Thyroid gland (tissue), 4 donors: ENCODE results near the gene TBC1D22A.

ENCODE experiments used
- POLR2A ChIP-seq, 2 donors: fragments of 450-650 bp; IDR thresholded peaks; one replicate each; pipeline ENCODE4 v1.6.1; 2017; ENCODE audit warnings: antibody characterized with exemption in 2 of 2, mild to moderate bottlenecking in 2 of 2, moderate library complexity in 1 of 2
- TF ChIP-seq, protein P1 (sequence below), 6 experiments: fragments of 200-600 bp in 3 of 6; fragments of 450-650 bp in 3 of 6; sonication (generic) in 3 of 6; IDR thresholded peaks; one replicate each; pipeline ENCODE4 v1.5.1; 2016 to 2019; ENCODE audit warnings: antibody characterized with exemption in 6 of 6, mild to moderate bottlenecking in 2 of 6, inconsistent platforms in 1 of 6, moderate library complexity in 1 of 6

DNA sequence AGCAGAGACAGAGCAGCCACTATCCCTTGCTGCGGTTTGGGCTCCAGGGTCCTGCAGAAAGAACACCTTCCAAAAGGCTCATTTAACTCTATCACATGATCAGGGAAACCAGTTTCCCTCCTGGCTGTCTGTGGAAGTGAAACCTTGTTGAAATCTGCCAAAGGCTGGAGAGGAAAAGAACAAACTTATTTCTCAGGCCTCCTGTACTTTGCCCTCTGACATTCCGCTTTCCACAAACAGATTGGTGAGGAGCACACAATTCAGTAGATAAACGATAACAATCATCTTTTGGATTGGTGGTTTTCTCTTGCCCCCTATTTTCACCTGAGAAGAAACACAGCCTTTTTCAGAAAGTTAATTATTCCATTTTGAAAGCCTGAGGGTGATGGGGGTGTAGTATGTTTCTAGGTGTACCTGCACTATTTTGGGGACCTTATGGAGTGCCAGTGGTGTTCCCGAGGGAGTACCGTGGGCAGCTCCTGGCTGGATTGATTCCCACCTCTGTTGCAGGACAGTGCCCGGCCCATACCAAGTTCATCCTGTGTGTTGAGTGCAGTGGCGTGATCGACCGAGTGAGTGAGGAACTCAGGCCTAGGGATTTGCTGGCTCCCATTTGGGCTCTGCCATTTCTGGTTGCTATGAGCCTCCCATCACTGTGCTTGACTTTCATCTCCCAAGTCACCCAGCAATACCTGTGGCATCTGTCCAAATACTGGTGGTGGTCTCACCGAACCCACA is 102.0 kb downstream of the TBC1D22A start:
- TF ChIP-seq, protein P1, sequence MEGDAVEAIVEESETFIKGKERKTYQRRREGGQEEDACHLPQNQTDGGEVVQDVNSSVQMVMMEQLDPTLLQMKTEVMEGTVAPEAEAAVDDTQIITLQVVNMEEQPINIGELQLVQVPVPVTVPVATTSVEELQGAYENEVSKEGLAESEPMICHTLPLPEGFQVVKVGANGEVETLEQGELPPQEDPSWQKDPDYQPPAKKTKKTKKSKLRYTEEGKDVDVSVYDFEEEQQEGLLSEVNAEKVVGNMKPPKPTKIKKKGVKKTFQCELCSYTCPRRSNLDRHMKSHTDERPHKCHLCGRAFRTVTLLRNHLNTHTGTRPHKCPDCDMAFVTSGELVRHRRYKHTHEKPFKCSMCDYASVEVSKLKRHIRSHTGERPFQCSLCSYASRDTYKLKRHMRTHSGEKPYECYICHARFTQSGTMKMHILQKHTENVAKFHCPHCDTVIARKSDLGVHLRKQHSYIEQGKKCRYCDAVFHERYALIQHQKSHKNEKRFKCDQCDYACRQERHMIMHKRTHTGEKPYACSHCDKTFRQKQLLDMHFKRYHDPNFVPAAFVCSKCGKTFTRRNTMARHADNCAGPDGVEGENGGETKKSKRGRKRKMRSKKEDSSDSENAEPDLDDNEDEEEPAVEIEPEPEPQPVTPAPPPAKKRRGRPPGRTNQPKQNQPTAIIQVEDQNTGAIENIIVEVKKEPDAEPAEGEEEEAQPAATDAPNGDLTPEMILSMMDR (IDR thresholded peaks at IDR 0.05), result no peak
- TF ChIP-seq POLR2A (IDR thresholded peaks at IDR 0.05), result no peak
